Measurements from ENCODE around the gene TERT.
"Not testable (repeated sequence)": the region's sequence is repeated elsewhere in the genome, so short reads cannot be mapped to it uniquely, and the experiment has no call there.

The TERT gene

GRCh38 chr5:1277781-1278180 lies 17.1 kb downstream of the TERT start:
- no peak for DNase-seq

- no peak for DNase-seq
These were observed 17.5 kb downstream of the TERT start for GRCh38 chr5:1277331-1277730.

- DNase-seq: no peak
These were observed 17.9 kb downstream of the TERT start for GRCh38 chr5:1276930-1277329.

- not testable (repeated sequence) for DNase-seq
These were observed 19.2 kb downstream of the TERT start for GRCh38 chr5:1275397-1276391.

- no peak for DNase-seq
These were observed 20.4 kb downstream of the TERT start for GRCh38 chr5:1274471-1274870.

- DNase-seq: no peak
These were observed 21.1 kb downstream of the TERT start for GRCh38 chr5:1273745-1274144.

GRCh38 chr5:1272201-1272600 lies 22.7 kb downstream of the TERT start:
- DNase-seq: no peak

GRCh38 chr5:1270933-1271914 lies 23.6 kb downstream of the TERT start:
- DNase-seq: no peak

- DNase-seq: no peak
These were observed 24.4 kb downstream of the TERT start for GRCh38 chr5:1270426-1270825.

GRCh38 chr5:1268666-1269065 lies 26.2 kb downstream of the TERT start:
- peak; percentile 19 for DNase-seq

- no peak for DNase-seq
These were observed 26.8 kb downstream of the TERT start for GRCh38 chr5:1268056-1268455.

GRCh38 chr5:1267464-1267863 lies 27.4 kb downstream of the TERT start:
- DNase-seq: not testable (repeated sequence)

- DNase-seq: no peak
These were observed 28.1 kb downstream of the TERT start for GRCh38 chr5:1266791-1267190.

- DNase-seq: no peak
These were observed 29.1 kb downstream of the TERT start for GRCh38 chr5:1265461-1266455.

- no peak for DNase-seq
These were observed 29.8 kb downstream of the TERT start for GRCh38 chr5:1265026-1265425.

GRCh38 chr5:1264211-1264610 lies 30.7 kb downstream of the TERT start:
- DNase-seq: no peak

- no peak for DNase-seq
These were observed 32.5 kb downstream of the TERT start for GRCh38 chr5:1262381-1262780.

GRCh38 chr5:1261643-1262042 lies 33.2 kb downstream of the TERT start:
- no peak for DNase-seq

- DNase-seq: no peak
These were observed 34.9 kb downstream of the TERT start for GRCh38 chr5:1259806-1260480.

GRCh38 chr5:1257841-1258240 lies 37.0 kb downstream of the TERT start:
- DNase-seq: no peak

- DNase-seq: no peak
These were observed 37.5 kb downstream of the TERT start for GRCh38 chr5:1257363-1257762.

GRCh38 chr5:1256776-1257175 lies 38.1 kb downstream of the TERT start:
- no peak for DNase-seq

Measured in CD4-positive, alpha-beta T cell treated with Interleukin-21 for 1 hour (primary cell).